ENCODE measurements around the gene BSCL2. TPM values are rescaled to one million over a fixed set of nuclear protein-coding genes. Genes with fewer than 3 reads are reported as not detected.

BSCL2 gene
- total RNA-seq, 1 experiment from 2014 or later = 77.4 TPM

GRCh38 chr11:62678433-62678769 is 28.8 kb downstream of the BSCL2 start:
- Histone ChIP-seq H2BK12ac (ENCODE audit: insufficient read length, low read depth, low read length) (no peak overlapping the region), H4K5ac (ENCODE audit: insufficient read length, low read depth, low read length) (no peak overlapping the region), H3K27me3 (ENCODE audit: insufficient read depth, low read length) (no peaks in the 10 kb centered on the region), H2BK5ac (ENCODE audit: insufficient read length, low read length) (no peak overlapping the region), H3K18ac (ENCODE audit: insufficient read length, low read depth, low read length) (peak overlapping the region; percentile 72), H2AK5ac (ENCODE audit: insufficient read length, low read length) (no peak overlapping the region), H3K4ac (ENCODE audit: low read depth, low read length) (no peak overlapping the region), H2BK15ac (ENCODE audit: low read depth, low read length) (no peak overlapping the region), H3K9me3 (ENCODE audit: control insufficient read depth, low read depth, low read length) (no peaks in the 10 kb centered on the region), H4K8ac (replicated peaks; ENCODE audit: insufficient read length, low read depth, low read length) (no peak overlapping the region), H3K79me2 (ENCODE audit: insufficient read depth, low read length) (no peaks in the 10 kb centered on the region), H3K14ac (ENCODE audit: insufficient read depth, low read length) (peak overlapping the region; percentile 66), H2BK120ac (ENCODE audit: low read depth, low read length, poor library complexity, severe bottlenecking) (no peak overlapping the region), H3K9ac (ENCODE audit: extremely low read depth, insufficient read length, low read length) (peak overlapping the region; percentile 86), H3T11ph (ENCODE audit: low read length) (no peak overlapping the region), H2AFZ (ENCODE audit: low read length) (no peak overlapping the region), H3K23me2 (ENCODE audit: insufficient read length, low read depth, low read length, poor library complexity, severe bottlenecking) (peaks cover 8% of the 10 kb centered on the region), H3K4me1 (ENCODE audit: insufficient read depth, low read length) (no peaks in the 10 kb centered on the region), H3K27ac (ENCODE audit: insufficient read length, low read depth, low read length) (no peak overlapping the region), H3K23ac (ENCODE audit: insufficient read length, low read depth, low read length) (no peak overlapping the region), H4K20me1 (ENCODE audit: control insufficient read depth, insufficient read depth, insufficient read length) (no peaks in the 10 kb centered on the region), H2BK20ac (ENCODE audit: low read depth, low read length, poor library complexity, severe bottlenecking) (no peak overlapping the region), H3K79me1 (ENCODE audit: insufficient read depth, low read depth, low read length, poor library complexity, severe bottlenecking) (no peaks in the 10 kb centered on the region), H4K91ac (ENCODE audit: insufficient read length, low read depth, low read length) (no peak overlapping the region), H3K4me2 (ENCODE audit: insufficient read depth, insufficient read length, low read length) (peak overlapping the region; percentile 79), H3K56ac (ENCODE audit: insufficient read length, low read depth, low read length) (no peak overlapping the region)
- Mint-ChIP-seq H3K9me3 (0 out of 5 replicates have a peak, but pooled peaks cover 0 to 2% of the 10 kb centered on the region in 2 experiments), H3K4me1 (peaks cover 15 to 20% of the 10 kb centered on the region in 2 experiments), H3K4me3 (peak overlapping the region; percentile 85 to 92), H3K27ac (peak overlapping the region; percentile 22 to 96 (median 70); a peak in 4 of 7 replicates), H3K27me3 (ENCODE audit: low read depth) (no peaks in the 10 kb centered on the region), H3K36me3 (ENCODE audit: insufficient read depth in 1 of 3, low read depth in 3 of 3) (peaks cover 17 to 41% (median 39%) of the 10 kb centered on the region in 3 experiments; a peak in 6 of 7 replicates)
- no CpG with 5 or more reads among the region's 16 CpGs for WGBS (ENCODE audit: extremely low coverage, insufficient read length, low lambda C conversion rate)
- DNase-seq = no peak
- TF ChIP-seq CTCF (conservative IDR thresholded peaks at IDR 0.05) = no peak
